ENCODE measurements around the gene CDS2.

Gene CDS2

DNA sequence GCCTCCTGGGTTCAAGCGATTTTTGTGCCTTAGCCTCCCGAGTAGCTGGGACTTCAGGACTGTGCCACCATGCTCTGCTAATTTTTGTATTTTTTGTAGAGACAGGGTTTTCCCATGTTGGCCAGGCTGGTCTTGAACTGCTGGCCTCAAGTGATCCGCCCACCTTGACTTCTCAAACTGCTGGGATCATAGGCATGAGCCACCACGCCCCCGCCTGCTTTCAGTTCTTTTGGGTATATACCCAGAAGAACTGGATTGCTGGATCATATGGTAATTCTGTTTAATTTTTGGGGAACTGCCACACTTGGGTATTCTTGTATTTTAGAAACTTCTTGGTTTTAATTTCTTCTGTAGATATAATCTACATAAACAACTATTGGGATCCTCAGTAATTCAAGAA, 17.0 kb downstream of the CDS2 start:
- Histone ChIP-seq H3K36me3 (ENCODE audit: insufficient read depth) (no peaks in the 10 kb centered on the region), H3K9ac (no peak overlapping the region), H3K27ac (no peak overlapping the region), H3K4me2 (no peak overlapping the region), H2AFZ (ENCODE audit: low read depth) (no peak overlapping the region), H3K27me3 (ENCODE audit: insufficient read depth, low read depth) (no peaks in the 10 kb centered on the region), H4K20me1 (ENCODE audit: insufficient read depth) (no peaks in the 10 kb centered on the region), H3K4me1 (ENCODE audit: low read depth, poor library complexity, severe bottlenecking) (peaks cover 21% of the 10 kb centered on the region), H3K4me3 (IDR thresholded peaks at IDR 0.05; ENCODE audit: insufficient read depth, low read depth, low read length) (no peak overlapping the region), H3K79me2 (ENCODE audit: insufficient read depth, low read depth) (no peaks in the 10 kb centered on the region; the same call in 1 of the 2 replicates)
- no peak for TF ChIP-seq CTCF (conservative IDR thresholded peaks at IDR 0.05; ENCODE audit: low read depth, low read length)

- Histone ChIP-seq H3K36me3 (ENCODE audit: insufficient read depth) (no peaks in the 10 kb centered on the region), H3K4me3 (IDR thresholded peaks at IDR 0.05; ENCODE audit: insufficient read depth, low read depth, low read length) (no peak overlapping the region), H3K27me3 (ENCODE audit: insufficient read depth, low read depth) (no peaks in the 10 kb centered on the region), H3K79me2 (ENCODE audit: insufficient read depth, low read depth) (no peaks in the 10 kb centered on the region; the same call in 1 of the 2 replicates), H3K4me2 (no peak overlapping the region), H3K9ac (no peak overlapping the region), H3K27ac (no peak overlapping the region), H4K20me1 (ENCODE audit: insufficient read depth) (no peaks in the 10 kb centered on the region), H2AFZ (ENCODE audit: low read depth) (no peak overlapping the region), H3K4me1 (ENCODE audit: low read depth, poor library complexity, severe bottlenecking) (peaks cover 21% of the 10 kb centered on the region)
- TF ChIP-seq CTCF (conservative IDR thresholded peaks at IDR 0.05; ENCODE audit: low read depth, low read length): no peak
Observed at GRCh38 chr20:5145365-5146098, 18.7 kb downstream of the CDS2 start.

GRCh38 chr20:5146099-5146668, 19.4 kb downstream of the CDS2 start:
- no peak for TF ChIP-seq CTCF (conservative IDR thresholded peaks at IDR 0.05; ENCODE audit: low read depth, low read length)
- Histone ChIP-seq H3K79me2 (ENCODE audit: insufficient read depth, low read depth) (no peaks in the 10 kb centered on the region; the same call in 1 of the 2 replicates), H2AFZ (ENCODE audit: low read depth) (no peak overlapping the region), H3K4me3 (IDR thresholded peaks at IDR 0.05; ENCODE audit: insufficient read depth, low read depth, low read length) (no peak overlapping the region), H3K27ac (no peak overlapping the region), H3K4me2 (no peak overlapping the region), H3K9ac (no peak overlapping the region), H4K20me1 (ENCODE audit: insufficient read depth) (no peaks in the 10 kb centered on the region), H3K36me3 (ENCODE audit: insufficient read depth) (no peaks in the 10 kb centered on the region), H3K27me3 (ENCODE audit: insufficient read depth, low read depth) (no peaks in the 10 kb centered on the region), H3K4me1 (ENCODE audit: low read depth, poor library complexity, severe bottlenecking) (peaks cover 21% of the 10 kb centered on the region)

DNA sequence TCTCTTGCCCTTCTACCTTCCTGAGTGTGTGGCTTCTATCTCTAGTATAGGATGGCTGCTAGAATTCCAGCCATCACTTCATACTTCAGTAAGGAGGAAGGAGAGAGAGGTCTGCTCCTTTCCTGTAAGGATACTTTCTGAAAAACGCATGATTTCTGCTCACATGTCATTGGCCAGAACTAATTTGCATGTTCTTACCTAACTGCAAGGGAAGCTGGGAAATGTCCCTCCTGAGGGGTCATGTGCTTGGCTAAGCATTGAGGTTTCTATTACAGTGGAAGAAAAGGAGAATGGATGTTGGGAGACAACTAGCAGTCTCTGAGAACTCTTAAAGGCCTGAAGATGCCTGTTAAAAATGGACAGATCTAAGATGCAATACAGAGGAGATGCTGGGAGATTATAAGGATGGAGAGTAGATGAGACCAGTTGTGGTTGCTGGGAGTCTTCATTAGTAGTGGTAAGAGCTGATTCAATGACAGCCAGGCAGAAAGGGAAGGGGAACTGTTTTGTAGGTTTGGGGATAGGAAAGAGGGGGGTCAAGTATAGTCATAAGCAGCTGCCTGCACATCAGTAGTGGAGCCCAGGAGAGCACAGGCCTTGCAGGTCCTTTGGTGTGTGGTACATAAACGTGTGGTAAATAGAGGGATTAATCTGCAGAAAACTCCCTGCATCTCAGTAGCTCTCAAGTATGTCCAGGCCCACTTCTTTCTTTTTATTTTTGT, 20.2 kb downstream of the CDS2 start:
- no peak overlapping the region for H2AFZ ChIP-seq (ENCODE audit: low read depth)
- H3K27me3 ChIP-seq (ENCODE audit: insufficient read depth, low read depth): no peaks in the 10 kb centered on the region
- H3K4me3 ChIP-seq (IDR thresholded peaks at IDR 0.05; ENCODE audit: insufficient read depth, low read depth, low read length): no peak overlapping the region
- TF ChIP-seq CTCF (conservative IDR thresholded peaks at IDR 0.05; ENCODE audit: low read depth, low read length): no peak
- H3K9ac ChIP-seq: no peak overlapping the region
- H3K4me2 ChIP-seq: no peak overlapping the region
- H3K79me2 ChIP-seq (ENCODE audit: insufficient read depth, low read depth): no peaks in the 10 kb centered on the region; the same call in 1 of the 2 replicates
- H3K4me1 ChIP-seq (ENCODE audit: low read depth, poor library complexity, severe bottlenecking): peaks cover 21% of the 10 kb centered on the region
- H4K20me1 ChIP-seq (ENCODE audit: insufficient read depth): no peaks in the 10 kb centered on the region
- no peak overlapping the region for H3K27ac ChIP-seq
- H3K36me3 ChIP-seq (ENCODE audit: insufficient read depth): no peaks in the 10 kb centered on the region

All from KMS-11 (cell line).